ENCODE data around the gene ARHGAP9. TPM values are rescaled to one million over a fixed set of nuclear protein-coding genes. Genes with fewer than 3 reads are reported as not detected.

The ARHGAP9 gene
- total RNA-seq, 3 donors from 2014 or later (not counting 1 experiment from before 2014, with no cell fraction given): 558 to 1,091 (median 1,015) TPM

GRCh38 chr12:57460841-57461275, 18.8 kb downstream of the ARHGAP9 start:
- peaks cover 56 to 59% of the 10 kb centered on the region in 2 donors for H3K4me1 Mint-ChIP-seq
- peak overlapping the region; percentile 79 for H3K4me3 Mint-ChIP-seq
- H3K9me3 Mint-ChIP-seq: no peaks in the 10 kb centered on the region
- intact Hi-C loops (cut with micrococcal nuclease): no loop called here
- peaks cover 0 to 15% of the 10 kb centered on the region in 2 donors for H3K27me3 Mint-ChIP-seq (ENCODE audit: low read depth in 2 of 2)
- H3K27ac ChIP-seq (ENCODE audit: low read length): no peak overlapping the region
- peak in 1 of 2 donors; percentile 31 for DNase-seq
- no peaks in the 10 kb centered on the region for H3K36me3 ChIP-seq (ENCODE audit: control insufficient read depth, insufficient read depth, low read length)
- peaks cover 51% of the 10 kb centered on the region for H3K4me1 ChIP-seq (ENCODE audit: control insufficient read depth, insufficient read depth, low read length)
- TF ChIP-seq CTCF (IDR thresholded peaks at IDR 0.05): no peak
- H3K36me3 Mint-ChIP-seq: no peaks in the 10 kb centered on the region
- peaks cover 6% of the 10 kb centered on the region for H3K27me3 ChIP-seq (ENCODE audit: control insufficient read depth, insufficient read depth, low read length)
- H3K9me3 ChIP-seq (ENCODE audit: control insufficient read depth, insufficient read depth, low read length): no peaks in the 10 kb centered on the region
- no peak for ATAC-seq
- no peak overlapping the region for H3K4me3 ChIP-seq (ENCODE audit: low read length)
- 5% methylated on average over 16 of the region's 19 CpGs for WGBS (ENCODE audit: insufficient coverage)
- peak overlapping the region in 1 of 2 donors; percentile 96 for H3K27ac Mint-ChIP-seq

- Mint-ChIP-seq H3K4me1 (peaks cover 52 to 60% of the 10 kb centered on the region in 2 donors), H3K27ac (peak overlapping the region; percentile 12 to 96), H3K9me3 (no peaks in the 10 kb centered on the region), H3K27me3 (ENCODE audit: low read depth in 2 of 2) (peaks cover 0 to 15% of the 10 kb centered on the region in 2 donors), H3K36me3 (no peaks in the 10 kb centered on the region), H3K4me3 (peak overlapping the region; percentile 79)
- ATAC-seq (no peak), DNase-seq (peak in 1 of 2 donors; percentile 51)
- Histone ChIP-seq H3K4me3 (ENCODE audit: low read length) (peak overlapping the region; percentile 10), H3K9me3 (ENCODE audit: control insufficient read depth, insufficient read depth, low read length) (no peaks in the 10 kb centered on the region), H3K4me1 (ENCODE audit: control insufficient read depth, insufficient read depth, low read length) (peaks cover 52% of the 10 kb centered on the region), H3K36me3 (ENCODE audit: control insufficient read depth, insufficient read depth, low read length) (no peaks in the 10 kb centered on the region), H3K27me3 (ENCODE audit: control insufficient read depth, insufficient read depth, low read length) (peaks cover 6% of the 10 kb centered on the region), H3K27ac (ENCODE audit: low read length) (no peak overlapping the region)
- 7% methylated on average over 6 of the region's 6 CpGs for WGBS (ENCODE audit: insufficient coverage)
- intact Hi-C loops (cut with micrococcal nuclease): no loop called here
- no peak for TF ChIP-seq CTCF (IDR thresholded peaks at IDR 0.05)
These were observed 19.2 kb downstream of the ARHGAP9 start for GRCh38 chr12:57460468-57460784.

GRCh38 chr12:57459750-57460467, 19.8 kb downstream of the ARHGAP9 start, which contains the start of gene GLI1:
Gene GLI1, plus strand, starts transcription at chr12:57459785. Its CDS starts 3,907 bp downstream, at chr12:57463692.
- no peak for TF ChIP-seq CTCF (IDR thresholded peaks at IDR 0.05)
- peaks cover 6% of the 10 kb centered on the region for H3K27me3 ChIP-seq (ENCODE audit: control insufficient read depth, insufficient read depth, low read length)
- H3K9me3 Mint-ChIP-seq: no peaks in the 10 kb centered on the region
- H3K4me1 Mint-ChIP-seq: peaks cover 50 to 59% of the 10 kb centered on the region in 2 donors
- peak in 1 of 2 donors; percentile 35 for DNase-seq
- peak within 1 kb of the TSS; percentile 95 for H3K4me3 Mint-ChIP-seq
- H3K27me3 Mint-ChIP-seq (ENCODE audit: low read depth in 2 of 2): peaks cover 0 to 15% of the 10 kb centered on the region in 2 donors
- no peaks in the 10 kb centered on the region for H3K9me3 ChIP-seq (ENCODE audit: control insufficient read depth, insufficient read depth, low read length)
- peak within 1 kb of the TSS; percentile 76 for H3K27ac ChIP-seq (ENCODE audit: low read length)
- H3K36me3 Mint-ChIP-seq: no peaks in the 10 kb centered on the region
- H3K27ac Mint-ChIP-seq: peak within 1 kb of the TSS; percentile 94 to 96
- peak within 1 kb of the TSS; percentile 73 for H3K4me3 ChIP-seq (ENCODE audit: low read length)
- under 1% methylated on average over 25 of the region's 36 CpGs for WGBS (ENCODE audit: insufficient coverage)
- peaks cover 52% of the 10 kb centered on the region for H3K4me1 ChIP-seq (ENCODE audit: control insufficient read depth, insufficient read depth, low read length)
- intact Hi-C loops (cut with micrococcal nuclease): loop anchor here (1.0 to 2.0 kb wide), 2 partner anchors 29 to 162 kb away; partner anchors contain the start of gene R3HDM2
- ATAC-seq: no peak
- no peaks in the 10 kb centered on the region for H3K36me3 ChIP-seq (ENCODE audit: control insufficient read depth, insufficient read depth, low read length)
